Esophagus muscularis mucosa (tissue), 4 donors: Measurements from ENCODE around the gene NCF4. TPM values are rescaled to one million over a fixed set of nuclear protein-coding genes. Genes with fewer than 3 reads are reported as not detected.

Experiments
- DNase-seq: peaks from one replicate; pipeline ENCODE4 v3.0.0-alpha.2; 2017; ENCODE audit errors: extremely low spot score
- H3K27ac ChIP-seq, 4 donors: fragments of 200-600 bp; sonication (generic); replicated peaks in 1 of 4; 1 replicate in 3 of 4; 2 replicates in 1 of 4; pipeline ENCODE4 v1.5.1; 2016 to 2019; ENCODE audit warnings: mild to moderate bottlenecking in 1 of 4
- H3K27me3 ChIP-seq, 4 donors: fragments of 200-600 bp; sonication (generic); one replicate each; pipeline versions ENCODE4 v1.5.1 to v1.6.0; 2016 to 2019
- H3K36me3 ChIP-seq, 4 donors: fragments of 200-600 bp; sonication (generic); one replicate each; pipeline ENCODE4 v1.5.1; 2016 to 2019
- H3K4me1 ChIP-seq, 4 donors: fragments of 200-600 bp; sonication (generic); one replicate each; pipeline ENCODE4 v1.5.1; 2016 to 2019
- H3K4me3 ChIP-seq, 4 donors: fragments of 200-600 bp; sonication (generic); 1 replicate in 2 of 4; 2 replicates in 2 of 4; pipeline ENCODE4 v1.5.1; 2016 to 2019; ENCODE audit warnings: mild to moderate bottlenecking in 4 of 4, moderate library complexity in 1 of 4
- H3K9me3 ChIP-seq, 4 donors: fragments of 200-600 bp; sonication (generic); 1 replicate in 3 of 4; 2 replicates in 1 of 4; pipeline ENCODE4 v1.5.1; 2016 to 2019
- EP300 ChIP-seq: sonication (generic); formaldehyde crosslinking; IDR thresholded peaks from one replicate; pipeline ENCODE4 v1.6.1; 2017; ENCODE audit warnings: antibody characterized with exemption
- POLR2A ChIP-seq: fragments of 450-650 bp; IDR thresholded peaks from one replicate; pipeline ENCODE4 v1.6.1; 2017; ENCODE audit warnings: antibody characterized with exemption, moderate library complexity, mild to moderate bottlenecking, low read depth
- POLR2AphosphoS5 ChIP-seq, 2 donors: sonication (generic); formaldehyde crosslinking; IDR thresholded peaks; one replicate each; pipeline ENCODE4 v1.6.1; 2017; ENCODE audit warnings: antibody characterized with exemption in 2 of 2
- WGBS: methylation state at CpG from one replicate; pipeline ENCODE4 v1.1.5; 2018; 5-methylcytosine and 5-hydroxymethylcytosine counted together
- intact Hi-C: fragments of 100-400 bp; cut with DNase I; formaldehyde crosslinking; loops from one replicate; pipeline ENCODE4 v1.15.1; 2023
- total RNA-seq, 4 donors: library from RNA; depleted of rRNA; stranded (reverse); fragments of >200 nt; gene quantifications; one replicate each; pipeline versions ENCODE4 v1.1.0 to v1.2.1, GENCODE V29; 2016
- TF ChIP-seq, protein P1 (sequence below), 3 experiments: fragments of 200-600 bp in 2 of 3; fragments of 450-650 bp in 1 of 3; sonication (generic) in 2 of 3; IDR thresholded peaks; one replicate each; pipeline ENCODE4 v1.5.1; 2017 to 2019; ENCODE audit warnings: antibody characterized with exemption in 3 of 3, mild to moderate bottlenecking in 2 of 3, moderate library complexity in 1 of 3

NCF4 gene
- total RNA-seq, 4 donors from 2014 or later: 8.4 to 26.0 (median 14.2) TPM

DNA sequence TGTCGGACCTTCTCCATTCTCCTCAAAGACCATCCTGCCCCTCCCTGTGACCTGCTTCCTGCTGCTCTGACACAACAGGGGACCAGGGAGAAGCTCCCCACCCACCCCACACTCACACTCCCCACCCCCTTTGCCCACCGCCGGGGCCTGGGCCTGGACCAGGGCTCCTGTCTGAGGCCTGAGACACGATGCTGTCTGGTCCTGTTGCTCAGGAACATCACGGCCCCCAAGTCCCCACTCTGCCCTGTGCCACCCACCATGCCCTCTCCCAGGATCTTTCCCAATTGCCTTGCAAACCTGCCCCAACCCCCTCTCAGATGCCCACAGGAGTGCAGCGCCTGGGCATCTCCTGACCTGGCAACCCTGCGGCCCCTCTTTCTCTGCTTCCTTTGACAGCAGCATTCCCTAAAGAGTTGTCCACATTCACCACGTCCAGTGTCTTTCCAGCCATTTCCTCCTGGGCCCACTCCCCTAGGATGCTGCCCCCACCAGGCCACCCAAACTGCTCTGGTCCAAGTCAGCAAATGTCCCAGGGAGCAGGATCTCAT is 63.4 kb downstream of the NCF4 start:
- H3K4me1 ChIP-seq: peaks cover 0 to 12% (median 7%) of the 10 kb centered on the region in 4 donors
- no peak overlapping the region for H3K4me3 ChIP-seq
- TF ChIP-seq EP300 (no peak), POLR2A (no peak), POLR2AphosphoS5 (IDR thresholded peaks at IDR 0.05) (no peak)
- TF ChIP-seq, protein P1, sequence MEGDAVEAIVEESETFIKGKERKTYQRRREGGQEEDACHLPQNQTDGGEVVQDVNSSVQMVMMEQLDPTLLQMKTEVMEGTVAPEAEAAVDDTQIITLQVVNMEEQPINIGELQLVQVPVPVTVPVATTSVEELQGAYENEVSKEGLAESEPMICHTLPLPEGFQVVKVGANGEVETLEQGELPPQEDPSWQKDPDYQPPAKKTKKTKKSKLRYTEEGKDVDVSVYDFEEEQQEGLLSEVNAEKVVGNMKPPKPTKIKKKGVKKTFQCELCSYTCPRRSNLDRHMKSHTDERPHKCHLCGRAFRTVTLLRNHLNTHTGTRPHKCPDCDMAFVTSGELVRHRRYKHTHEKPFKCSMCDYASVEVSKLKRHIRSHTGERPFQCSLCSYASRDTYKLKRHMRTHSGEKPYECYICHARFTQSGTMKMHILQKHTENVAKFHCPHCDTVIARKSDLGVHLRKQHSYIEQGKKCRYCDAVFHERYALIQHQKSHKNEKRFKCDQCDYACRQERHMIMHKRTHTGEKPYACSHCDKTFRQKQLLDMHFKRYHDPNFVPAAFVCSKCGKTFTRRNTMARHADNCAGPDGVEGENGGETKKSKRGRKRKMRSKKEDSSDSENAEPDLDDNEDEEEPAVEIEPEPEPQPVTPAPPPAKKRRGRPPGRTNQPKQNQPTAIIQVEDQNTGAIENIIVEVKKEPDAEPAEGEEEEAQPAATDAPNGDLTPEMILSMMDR (IDR thresholded peaks at IDR 0.05): no peak
- intact Hi-C loops: no loop called here
- H3K36me3 ChIP-seq: peaks cover 0 to 6% (median 0%) of the 10 kb centered on the region in 4 donors
- H3K9me3 ChIP-seq: no peaks in the 10 kb centered on the region
- WGBS: 90% methylated on average over 8 of the region's 8 CpGs
- DNase-seq: no peak
- no peak overlapping the region for H3K27ac ChIP-seq
- H3K27me3 ChIP-seq: peaks cover 0 to 76% (median 0%) of the 10 kb centered on the region in 4 donors

GRCh38 chr22:36925388-36926290 is 64.8 kb downstream of the NCF4 start:
- Histone ChIP-seq H3K36me3 (peaks cover 0 to 6% (median 0%) of the 10 kb centered on the region in 4 donors), H3K27me3 (peaks cover 0 to 88% (median 0%) of the 10 kb centered on the region in 4 donors), H3K27ac (no peak overlapping the region), H3K9me3 (no peaks in the 10 kb centered on the region), H3K4me1 (peaks cover 0 to 12% (median 7%) of the 10 kb centered on the region in 4 donors), H3K4me3 (no peak overlapping the region)
- DNase-seq: no peak
- TF ChIP-seq POLR2A (no peak), POLR2AphosphoS5 (IDR thresholded peaks at IDR 0.05) (no peak), EP300 (no peak)
- TF ChIP-seq, protein P1 (IDR thresholded peaks at IDR 0.05): no peak
- 94% methylated on average over 15 of the region's 19 CpGs for WGBS
- intact Hi-C loops: no loop called here

GRCh38 chr22:36926309-36926708 is 65.5 kb downstream of the NCF4 start:
- TF ChIP-seq, protein P1 (IDR thresholded peaks at IDR 0.05): no peak
- TF ChIP-seq POLR2AphosphoS5 (IDR thresholded peaks at IDR 0.05) (no peak), POLR2A (no peak), EP300 (no peak)
- H3K36me3 ChIP-seq: peaks cover 0 to 6% (median 0%) of the 10 kb centered on the region in 4 donors
- no peak for DNase-seq

GRCh38 chr22:36926721-36927435 is 66.1 kb downstream of the NCF4 start:
- peaks cover 0 to 9% (median 4%) of the 10 kb centered on the region in 4 donors for H3K4me1 ChIP-seq
- no peaks in the 10 kb centered on the region for H3K9me3 ChIP-seq
- H3K4me3 ChIP-seq: no peak overlapping the region
- TF ChIP-seq, protein P1 (IDR thresholded peaks at IDR 0.05): no peak
- TF ChIP-seq POLR2A (no peak), POLR2AphosphoS5 (IDR thresholded peaks at IDR 0.05) (no peak), EP300 (no peak)
- H3K36me3 ChIP-seq: peaks cover 0 to 6% (median 0%) of the 10 kb centered on the region in 4 donors
- H3K27ac ChIP-seq: no peak overlapping the region
- no peak for DNase-seq
- intact Hi-C loops: no loop called here
- WGBS: 70% methylated on average over 12 of the region's 14 CpGs
- peaks cover 0 to 83% (median 0%) of the 10 kb centered on the region in 4 donors for H3K27me3 ChIP-seq

More at GRCh38 chr22:36926309-36926708, 65.5 kb downstream of the NCF4 start:
- WGBS: 93% methylated on average over 6 of the region's 6 CpGs
- H3K4me1 ChIP-seq: peaks cover 0 to 12% (median 7%) of the 10 kb centered on the region in 4 donors
- peaks cover 0 to 88% (median 0%) of the 10 kb centered on the region in 4 donors for H3K27me3 ChIP-seq
- no peaks in the 10 kb centered on the region for H3K9me3 ChIP-seq
- no peak overlapping the region for H3K4me3 ChIP-seq
- intact Hi-C loops: no loop called here
- no peak overlapping the region for H3K27ac ChIP-seq

Other genes with a start within 250 kb of the NCF4 start
- gene CACNG2, start 157.3 kb upstream of the NCF4 start, total RNA-seq: not detected
- 10 to 100 TPM; 15.2 to 24.1 (median 17.0) TPM for gene IFT27, start 84.9 kb upstream of the NCF4 start, total RNA-seq
- not detected for gene PVALB, start 44.0 kb upstream of the NCF4 start, total RNA-seq
- gene CSF2RB, start 52.6 kb downstream of the NCF4 start, total RNA-seq: 10 to 100 TPM in 1 of 4 donors, 1 to 10 TPM in 3; 4.6 to 19.4 (median 6.2) TPM
- gene TST, start 158.4 kb downstream of the NCF4 start, total RNA-seq: 10 to 100 TPM; 27.0 to 44.8 (median 38.6) TPM
- 100 to 1,000 TPM; 124 to 205 (median 169) TPM for gene MPST, start 158.7 kb downstream of the NCF4 start, total RNA-seq
- gene KCTD17, start 190.7 kb downstream of the NCF4 start, total RNA-seq: 10 to 100 TPM; 17.9 to 35.8 (median 28.7) TPM
- not detected for gene TMPRSS6, start 248.7 kb downstream of the NCF4 start, total RNA-seq